GM21447 (cell line): Measurements from ENCODE around the gene SH2B2.

Experiments
- ATAC-seq: cut with Tn5 transposase; IDR thresholded peaks from one replicate; pipeline ENCODE4 v1.9.1; 2021; ENCODE audit not compliant: unreplicated experiment

Gene SH2B2

DNA sequence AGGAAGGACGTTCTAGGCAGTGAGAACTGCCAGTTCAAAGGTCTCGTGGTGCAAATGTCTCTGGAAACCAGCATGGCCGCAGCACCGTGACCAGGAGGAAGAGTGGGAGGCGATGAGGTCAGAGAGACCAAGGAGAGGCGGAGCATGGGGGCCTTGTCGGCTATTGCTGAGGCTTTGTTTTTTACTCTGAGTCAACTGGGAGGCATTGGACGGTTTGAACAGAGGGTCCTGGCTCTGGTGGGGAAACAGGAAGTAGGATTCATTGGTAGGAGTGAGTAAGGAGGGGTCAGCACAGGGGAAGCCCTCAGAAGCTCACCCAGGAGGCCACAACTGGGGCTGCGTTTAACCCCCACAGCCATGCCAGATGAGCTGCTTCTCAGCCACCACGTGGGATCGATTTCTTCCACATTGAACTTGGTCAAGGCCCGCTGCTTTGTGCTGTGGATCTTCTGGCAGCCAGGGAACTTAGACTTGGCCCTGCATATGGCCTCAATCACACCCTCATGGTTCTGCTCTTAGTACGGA is 22.2 kb upstream of the SH2B2 start:
- ATAC-seq: no peak

DNA sequence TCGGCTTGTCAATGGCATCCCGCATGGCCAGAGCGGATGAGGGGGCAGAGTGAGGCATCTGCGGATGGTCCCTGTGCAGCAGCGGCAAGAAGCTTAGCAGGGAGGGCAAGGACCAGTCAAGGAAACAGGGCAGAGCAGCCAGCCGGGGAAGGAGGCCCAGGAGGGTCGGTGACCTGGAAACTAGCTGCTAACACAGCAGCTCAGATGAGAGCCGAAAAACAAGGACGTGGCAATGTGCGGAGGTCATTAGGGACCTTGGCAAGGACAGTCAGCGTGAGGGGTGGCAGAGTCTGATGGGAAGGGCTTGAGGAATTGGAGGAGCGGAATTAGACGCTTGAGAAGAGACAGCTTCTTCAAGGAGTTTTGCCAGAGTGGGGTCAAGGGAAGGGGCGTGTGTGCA is 20.1 kb upstream of the SH2B2 start:
- no peak for ATAC-seq

DNA sequence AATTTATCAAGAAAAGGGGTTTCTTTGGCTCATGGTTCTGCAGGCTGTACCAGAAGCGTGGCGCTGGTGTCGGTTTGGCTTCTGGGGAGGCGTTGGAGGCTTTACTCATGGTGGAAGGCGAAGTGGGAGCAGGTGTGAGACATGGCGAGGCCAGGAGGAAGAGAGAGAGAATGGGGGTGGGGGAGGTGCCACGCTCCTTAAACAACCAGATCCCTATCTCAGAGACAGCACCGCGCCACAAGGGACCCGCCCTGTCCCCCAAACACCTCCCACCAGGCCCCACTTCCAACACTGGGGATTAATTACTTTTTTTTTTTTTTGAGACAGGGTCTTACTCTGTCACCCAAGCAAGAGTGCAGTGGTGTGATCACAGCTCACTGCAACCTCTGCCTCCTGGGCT is 18.0 kb upstream of the SH2B2 start:
- ATAC-seq: no peak

DNA sequence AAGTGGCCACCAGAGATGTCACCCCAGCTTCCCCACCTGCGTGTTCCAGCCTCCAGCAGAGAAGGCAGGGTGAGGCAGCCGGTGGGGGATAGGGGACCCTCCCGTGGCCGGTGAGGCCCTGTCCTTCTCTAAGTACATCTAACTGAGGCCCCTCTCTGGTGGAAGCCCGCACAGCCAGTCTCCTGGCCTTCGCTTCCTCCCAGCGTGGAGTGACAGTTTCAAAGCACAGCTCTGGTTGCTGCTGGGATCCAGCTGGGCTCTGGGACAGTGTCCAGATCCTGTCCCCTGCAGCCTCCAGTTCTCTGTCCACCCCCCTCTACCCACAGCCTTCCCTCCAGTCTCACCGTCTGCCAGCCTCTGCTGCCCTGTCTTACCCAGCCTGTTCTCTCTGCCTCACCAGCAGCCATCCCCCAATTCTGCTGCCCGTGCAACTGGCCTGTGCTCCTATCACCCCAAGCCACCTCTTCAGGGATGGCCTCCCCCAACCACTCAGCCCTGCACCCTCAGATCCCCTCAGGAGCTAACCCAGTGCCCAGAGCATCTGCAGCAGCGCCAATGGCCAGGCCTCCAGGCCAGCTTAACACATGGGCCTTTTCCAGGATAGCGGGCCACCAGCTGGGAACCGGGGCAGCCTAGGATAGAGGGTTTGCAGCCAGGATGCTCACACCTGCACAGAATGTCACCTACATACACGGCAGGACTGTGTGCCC is 16.3 kb upstream of the SH2B2 start:
- no peak for ATAC-seq

DNA sequence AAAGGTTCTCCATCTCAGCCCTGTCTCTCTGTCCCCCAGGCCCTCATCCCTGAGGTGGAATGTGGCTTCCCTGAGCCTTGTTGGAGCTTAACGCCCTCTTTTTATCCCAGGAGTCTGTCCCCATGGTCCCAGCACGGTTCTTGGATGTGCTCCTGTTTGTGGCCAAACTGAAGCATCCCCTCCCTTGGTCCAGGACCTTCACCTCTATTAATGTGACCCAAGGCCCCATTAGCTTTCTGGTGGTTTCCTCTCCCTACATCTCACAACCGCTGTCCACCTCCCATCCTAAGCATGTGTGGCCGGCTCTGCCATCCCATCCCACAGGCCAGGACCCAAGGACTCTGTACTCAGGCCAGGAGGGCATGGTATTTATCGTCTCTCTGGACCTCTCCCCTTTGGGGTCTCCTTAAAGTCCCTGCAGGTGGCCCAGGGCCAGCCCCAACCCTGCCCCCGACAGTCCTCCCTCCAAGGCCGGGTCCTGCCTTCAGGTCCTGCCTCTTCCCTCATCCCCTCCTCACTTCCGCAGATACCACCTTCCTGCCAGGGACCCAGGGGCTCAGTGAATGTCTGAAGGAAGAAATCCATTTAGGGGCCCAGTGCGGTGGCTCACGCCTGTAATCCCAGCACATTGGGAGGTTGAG is 15.4 kb upstream of the SH2B2 start:
- ATAC-seq: no peak

DNA sequence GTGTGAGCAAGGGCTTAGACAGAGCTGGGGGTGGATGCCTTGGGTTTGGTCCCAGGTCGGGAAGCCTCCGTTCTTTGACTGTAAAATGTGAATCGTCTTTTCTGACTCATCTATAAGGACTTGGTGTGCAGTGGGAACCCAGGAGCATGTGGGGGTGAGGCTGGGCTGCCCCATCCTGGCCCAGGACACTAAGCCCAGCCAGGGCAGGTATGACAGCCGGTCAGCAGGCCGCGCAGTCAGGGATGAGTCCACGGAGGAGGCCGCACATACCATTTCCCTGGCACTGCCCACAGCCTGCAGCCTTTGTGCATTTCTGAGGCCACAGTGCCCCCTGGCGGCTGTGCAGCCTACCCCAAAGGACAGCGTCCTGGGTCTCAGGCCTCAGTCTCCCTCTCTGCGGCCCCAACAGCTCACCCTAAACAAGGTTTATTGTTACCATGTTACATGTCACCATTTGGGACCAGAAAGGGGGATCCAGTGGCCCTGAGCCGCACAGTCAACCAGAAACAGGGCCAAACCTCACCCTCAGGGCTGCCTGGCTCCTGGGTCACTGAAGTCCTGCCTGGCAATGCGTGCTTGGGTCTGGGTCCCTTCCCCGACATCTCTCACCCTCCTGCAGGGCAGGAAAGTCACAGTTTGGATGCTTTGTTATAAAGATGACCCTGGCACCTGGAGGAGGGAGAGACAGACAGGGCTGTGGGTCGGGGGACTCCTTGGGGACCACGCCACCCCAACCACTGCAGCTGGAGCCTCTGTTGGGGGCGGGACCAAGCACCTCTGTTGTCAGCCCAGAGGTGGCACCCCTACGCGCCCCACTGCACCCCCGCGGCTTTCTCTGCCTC is 14.4 kb upstream of the SH2B2 start:
- ATAC-seq: no peak

DNA sequence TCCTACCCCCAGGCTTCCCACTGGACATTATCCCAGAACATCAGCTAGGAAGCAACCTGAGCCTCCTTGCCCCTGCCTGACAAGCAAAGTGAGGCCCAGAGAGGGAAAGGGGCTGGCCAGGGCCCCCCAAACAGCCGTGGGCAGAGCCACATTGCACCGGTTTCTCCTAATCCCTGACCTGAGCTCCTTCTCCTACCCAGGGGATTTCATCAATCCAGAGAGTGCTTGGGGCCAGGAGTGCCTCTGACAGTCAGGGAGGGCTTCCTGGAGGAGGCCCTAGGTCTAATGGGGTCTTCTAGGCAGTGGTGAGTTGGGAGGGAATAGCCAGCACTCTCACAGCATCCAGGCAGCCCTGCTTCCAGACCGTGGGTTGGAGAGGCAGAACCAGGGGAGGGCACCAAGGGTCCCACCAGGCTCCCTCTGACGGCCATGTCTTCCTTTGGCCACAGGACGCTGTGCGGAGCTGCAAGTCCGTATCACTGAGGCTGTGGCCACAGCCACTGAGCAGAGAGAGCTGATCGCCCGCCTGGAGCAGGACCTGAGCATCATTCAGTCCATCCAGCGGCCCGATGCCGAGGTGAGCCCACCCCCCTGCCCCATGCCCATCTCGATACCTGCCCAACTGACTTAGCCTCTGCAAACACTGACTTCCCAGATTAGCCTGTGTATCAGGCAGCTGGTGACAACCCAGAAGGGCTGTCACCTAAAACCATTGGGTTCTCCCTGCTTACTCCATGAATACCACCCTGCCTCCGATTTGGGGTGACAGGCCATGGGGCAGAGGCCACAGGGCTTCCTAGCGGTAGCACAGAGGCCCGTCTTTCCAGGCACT is 13.5 kb upstream of the SH2B2 start:
- no peak for ATAC-seq

DNA sequence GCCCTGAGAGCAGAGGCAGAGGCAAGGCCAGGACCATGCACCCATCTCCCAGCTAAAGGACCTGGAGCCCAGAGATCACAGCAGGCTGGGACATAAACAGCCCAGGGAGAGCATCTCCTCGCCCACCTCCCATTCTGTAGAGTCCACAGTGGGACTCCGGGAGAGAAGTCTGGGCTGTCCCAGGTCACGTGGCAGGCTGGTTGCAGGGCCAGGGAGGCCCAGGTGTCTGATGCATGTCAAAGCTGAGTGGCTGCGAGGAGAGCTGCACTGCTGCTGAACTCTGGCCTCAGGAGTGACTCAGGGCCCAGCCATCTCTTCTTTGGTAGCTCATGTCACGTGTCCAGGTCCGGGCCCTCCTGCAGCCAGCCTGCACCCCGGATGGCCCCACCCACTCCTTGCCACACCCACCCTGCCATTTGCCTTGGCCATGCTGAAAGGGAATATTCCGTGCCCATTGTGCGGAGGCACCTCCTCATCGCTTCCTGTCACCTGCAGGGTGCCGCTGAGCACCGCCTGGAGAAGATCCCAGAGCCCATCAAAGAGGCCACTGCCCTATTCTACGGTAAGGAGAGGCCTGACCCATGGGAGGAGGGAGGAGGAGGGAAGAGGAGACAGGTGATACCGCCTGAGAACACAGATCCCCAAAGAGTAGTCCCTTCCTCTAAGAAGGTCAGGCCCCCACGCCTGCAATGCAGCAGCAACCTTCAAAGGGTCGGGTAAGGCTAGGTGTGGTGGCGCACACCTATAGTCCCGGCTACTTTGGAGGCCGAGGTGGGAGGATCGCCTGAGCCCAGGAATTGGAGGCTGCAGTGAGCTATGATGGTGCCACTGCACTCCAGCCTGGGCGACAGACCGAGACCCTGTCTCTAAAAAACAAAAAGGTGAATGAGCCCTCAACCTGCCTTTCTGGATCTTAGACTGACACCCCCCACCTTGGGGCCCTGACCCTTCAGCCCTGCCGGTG is 12.6 kb upstream of the SH2B2 start:
- no peak for ATAC-seq

DNA sequence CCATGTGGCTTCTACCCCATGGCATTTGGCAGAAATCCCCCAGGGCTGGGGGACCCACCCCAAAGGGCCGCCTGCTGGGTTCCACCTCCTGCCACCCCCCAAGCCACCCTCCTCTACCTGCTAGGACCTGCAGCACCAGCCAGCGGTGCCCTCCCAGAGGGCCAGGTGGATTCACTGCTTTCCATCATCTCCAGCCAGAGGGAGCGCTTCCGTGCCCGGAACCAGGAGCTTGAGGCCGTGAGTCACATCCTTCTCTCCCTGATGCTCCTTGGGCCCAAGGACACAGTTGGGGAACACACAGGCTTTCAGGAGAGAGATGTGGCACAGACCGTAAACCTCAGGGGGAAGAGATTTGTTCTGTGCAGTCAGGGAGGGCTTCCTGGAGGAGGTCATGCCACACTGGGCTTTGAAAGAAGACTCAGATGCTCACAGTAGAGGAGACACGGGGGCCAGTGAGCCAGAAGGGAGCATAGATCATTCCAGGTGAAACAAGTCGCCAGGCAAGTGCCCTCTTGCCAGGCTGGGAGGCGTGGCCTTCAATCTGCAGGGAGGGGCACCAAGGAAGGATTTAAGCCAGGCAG is 11.5 kb upstream of the SH2B2 start:
- no peak for ATAC-seq

DNA sequence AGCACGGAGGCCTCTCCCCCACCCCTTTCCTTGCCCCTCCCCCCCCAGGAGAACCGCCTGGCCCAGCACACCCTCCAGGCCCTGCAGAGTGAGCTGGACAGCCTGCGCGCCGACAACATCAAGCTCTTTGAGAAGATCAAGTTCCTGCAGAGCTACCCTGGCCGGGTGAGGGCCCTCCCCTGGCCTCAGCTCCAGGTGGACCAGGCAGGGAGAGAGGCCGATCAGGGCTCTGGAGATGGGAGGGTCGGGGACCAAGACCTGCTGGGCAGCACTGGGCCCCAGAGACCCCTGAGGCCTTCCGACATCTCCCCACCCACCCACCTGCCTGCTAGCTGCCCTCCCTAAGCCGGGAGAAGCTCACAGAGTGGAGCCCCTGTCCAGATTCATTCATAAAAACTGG is 8.8 kb upstream of the SH2B2 start:
- ATAC-seq: no peak

DNA sequence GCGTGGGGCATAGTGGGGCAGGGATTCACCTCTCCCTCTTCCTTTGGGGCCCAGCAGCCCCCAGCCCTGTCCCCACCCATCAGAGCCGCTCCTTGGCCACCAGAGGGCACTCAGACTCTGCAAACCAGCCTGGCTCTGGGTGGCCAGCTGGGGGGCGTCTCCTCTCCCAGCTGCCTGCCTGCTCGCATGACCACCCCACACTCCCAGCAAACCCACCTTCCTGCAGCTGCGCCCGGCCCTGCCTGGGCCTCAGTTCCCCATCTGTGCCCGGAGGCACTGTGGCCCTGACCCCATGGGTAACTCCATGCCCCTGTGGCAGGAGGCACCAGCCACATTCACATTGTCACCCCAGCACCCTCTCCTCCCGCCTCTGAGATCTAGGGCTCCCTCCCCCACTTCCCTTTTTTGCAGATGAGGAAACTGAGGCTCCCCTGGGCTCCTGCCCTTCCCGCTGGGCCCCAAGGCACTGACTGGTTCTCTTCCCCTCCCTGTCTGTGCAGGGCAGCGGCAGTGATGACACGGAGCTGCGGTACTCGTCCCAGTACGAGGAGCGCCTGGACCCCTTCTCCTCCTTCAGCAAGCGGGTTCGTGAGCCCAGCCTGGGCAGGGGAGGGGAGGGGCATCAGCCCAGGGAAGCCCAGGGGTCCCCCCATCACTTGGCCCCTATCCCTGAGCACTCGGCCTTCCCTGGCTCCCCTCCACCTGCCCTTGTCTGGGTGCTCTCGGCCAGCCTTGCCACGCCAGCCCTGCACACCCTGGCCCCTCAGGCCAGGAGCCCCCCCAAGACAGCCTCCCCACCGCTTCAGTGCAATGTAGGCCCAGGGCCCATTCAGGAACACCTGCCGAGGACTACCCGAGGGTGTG is 6.9 kb upstream of the SH2B2 start:
- peak; percentile 53 for ATAC-seq

DNA sequence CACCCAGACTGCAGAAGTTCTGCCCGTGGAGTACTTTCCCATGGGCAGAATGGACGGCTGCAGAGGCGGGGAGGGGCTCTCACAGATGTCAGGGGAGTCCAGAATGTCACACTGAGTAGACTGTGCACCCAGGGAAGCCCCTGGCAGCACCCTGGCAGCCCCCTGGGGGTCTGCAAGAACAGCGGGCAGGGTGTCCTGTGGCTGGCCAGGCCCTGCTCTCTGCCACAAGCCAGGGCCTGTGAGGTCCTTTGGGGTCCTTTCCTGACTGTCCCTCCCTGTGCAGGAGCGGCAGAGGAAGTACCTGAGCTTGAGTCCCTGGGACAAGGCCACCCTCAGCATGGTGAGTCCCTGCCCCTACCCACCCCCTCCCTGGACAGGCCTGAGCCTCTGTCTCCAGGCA is 6.1 kb upstream of the SH2B2 start:
- ATAC-seq: no peak

DNA sequence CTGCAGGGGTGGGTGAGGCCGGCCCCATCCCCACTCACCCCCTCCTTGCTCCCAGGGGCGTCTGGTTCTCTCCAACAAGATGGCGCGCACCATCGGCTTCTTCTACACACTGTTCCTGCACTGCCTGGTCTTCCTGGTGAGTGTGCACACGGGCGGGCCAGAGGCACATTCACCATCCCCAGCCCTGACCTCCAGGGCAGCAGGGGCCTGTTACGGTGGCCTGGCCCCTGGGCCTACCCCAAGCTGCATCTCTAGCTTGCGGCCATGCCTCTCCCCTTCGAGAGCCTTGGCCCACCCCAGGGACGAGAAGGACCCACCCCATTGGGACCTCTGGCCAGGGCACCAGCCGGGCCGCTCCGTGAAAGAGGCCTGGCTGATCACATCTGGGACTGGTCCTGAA is 4.9 kb upstream of the SH2B2 start:
- ATAC-seq: no peak

DNA sequence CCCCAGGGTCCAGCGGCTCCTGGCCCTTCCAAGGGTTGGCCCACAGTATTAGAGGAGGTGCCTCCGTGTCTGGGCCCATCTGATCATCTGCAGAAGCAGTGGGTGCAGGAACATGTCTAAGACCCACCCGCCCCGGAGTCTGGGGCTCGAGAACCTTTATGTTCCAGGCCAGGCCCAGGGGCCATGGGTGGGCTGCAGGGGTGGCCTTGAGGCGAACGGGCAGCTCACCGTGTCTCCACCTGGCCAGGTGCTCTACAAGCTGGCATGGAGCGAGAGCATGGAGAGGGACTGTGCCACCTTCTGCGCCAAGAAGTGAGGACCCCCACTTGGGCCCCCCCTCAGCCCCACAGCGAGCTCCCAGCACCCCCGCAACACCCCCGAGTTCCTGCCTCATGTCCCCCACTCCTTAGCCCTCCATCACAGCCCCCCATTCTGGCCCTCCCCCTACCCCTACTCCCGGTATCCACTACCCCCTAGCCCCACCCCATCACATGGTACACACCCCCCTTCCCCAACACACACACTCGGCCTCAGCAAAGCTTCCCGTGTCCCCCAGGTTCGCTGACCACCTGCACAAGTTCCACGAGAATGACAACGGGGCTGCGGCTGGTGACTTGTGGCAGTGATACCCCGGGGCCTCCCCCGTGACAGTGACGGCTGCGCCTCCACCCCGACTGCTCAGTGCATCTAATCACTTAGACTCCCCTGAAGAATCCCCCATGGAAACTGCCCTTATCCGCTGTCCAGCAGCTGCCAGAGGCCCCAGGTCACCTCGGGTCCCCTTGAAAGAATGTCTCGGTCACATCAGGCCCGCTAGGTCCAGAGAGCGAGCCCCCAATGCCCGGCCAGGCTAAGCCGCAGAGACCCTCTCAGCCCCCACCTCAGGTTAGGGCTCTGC is 4.0 kb upstream of the SH2B2 start:
- no peak for ATAC-seq

DNA sequence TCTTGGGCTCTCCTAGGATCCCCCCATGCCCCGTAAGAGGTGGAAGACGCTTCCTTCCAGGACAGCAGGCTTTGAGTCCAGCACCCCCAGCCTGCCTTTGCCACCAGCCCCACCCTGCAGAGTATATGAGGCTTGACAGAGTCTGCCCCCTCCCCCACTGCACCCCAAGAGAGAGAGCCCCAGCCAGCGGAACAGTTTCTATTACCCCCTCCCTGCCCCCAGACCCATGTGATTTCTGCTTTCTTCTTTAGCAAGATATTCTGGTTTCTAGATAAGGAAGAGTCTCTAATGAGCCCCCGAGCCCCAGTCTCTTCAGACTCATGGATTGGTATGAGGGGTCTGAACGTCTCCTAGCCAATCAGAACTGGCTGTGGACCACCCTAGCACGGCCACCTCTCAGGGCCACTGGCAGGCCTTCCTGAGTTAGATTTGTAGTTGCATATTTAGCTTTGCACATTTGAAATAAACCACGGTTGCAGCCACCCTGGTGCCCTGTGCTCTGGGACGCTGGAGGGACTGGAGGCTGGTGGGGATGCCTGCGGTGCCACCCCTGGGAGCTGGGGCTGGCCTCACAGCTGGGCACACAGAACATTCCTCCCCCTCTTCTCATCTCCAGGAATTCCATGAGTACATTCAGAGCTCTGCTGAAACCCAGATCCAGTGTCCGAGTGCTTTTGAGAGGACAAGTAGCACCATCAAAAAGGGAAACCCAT is 3.0 kb upstream of the SH2B2 start:
- no peak for ATAC-seq

DNA sequence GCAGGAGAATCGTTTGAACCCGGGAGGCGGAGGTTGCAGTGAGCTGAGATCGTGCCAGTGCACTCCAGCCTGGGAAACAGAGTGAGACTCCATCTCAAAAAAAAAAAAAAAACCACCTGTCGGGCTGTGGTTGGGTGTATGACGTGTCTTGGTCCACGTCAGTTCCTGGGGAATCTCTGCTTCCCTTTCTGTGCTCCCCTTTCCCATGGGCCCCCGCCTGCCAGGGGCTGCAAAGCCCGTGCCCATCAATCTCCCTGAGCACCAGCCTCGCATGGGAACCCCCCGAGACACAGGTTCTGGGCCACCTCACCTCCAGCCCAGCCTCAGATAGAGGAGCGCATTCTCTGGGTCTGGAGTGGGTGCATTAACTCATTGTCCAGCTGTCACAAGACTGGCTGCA is 2.3 kb upstream of the SH2B2 start:
- ATAC-seq: no peak
